ENCODE results near the gene HSFX3.
"Not testable (repeated sequence)": the region's sequence is repeated elsewhere in the genome, so short reads cannot be mapped to it uniquely, and the experiment has no call there.

Gene HSFX3

GRCh38 chrX:149549701-149550100 is at the start of gene HSFX3:
Gene HSFX3, minus strand, starts transcription at chrX:149549924. Its CDS starts 72 bp downstream, at chrX:149549852.
- not testable (repeated sequence) for DNase-seq

GRCh38 chrX:149598603-149599002 is 48.9 kb upstream of the HSFX3 start:
- not testable (repeated sequence) for DNase-seq

GRCh38 chrX:149595943-149596342 is 46.2 kb upstream of the HSFX3 start:
- DNase-seq = not testable (repeated sequence)

- DNase-seq = not testable (repeated sequence)
Measured at GRCh38 chrX:149595214-149595613, 45.5 kb upstream of the HSFX3 start, which contains the start of gene HSFX2. Gene HSFX2, minus strand, starts transcription at chrX:149595314. Its CDS starts 614 bp downstream, at chrX:149594700.

GRCh38 chrX:149590993-149591392 is 41.3 kb upstream of the HSFX3 start:
- DNase-seq = not testable (repeated sequence)

GRCh38 chrX:149587359-149587758 is 37.6 kb upstream of the HSFX3 start, which contains the start of gene MAGEA9B:
Gene MAGEA9B, minus strand, starts transcription at chrX:149587459. Its CDS starts 4,280 bp downstream, at chrX:149583179.
- DNase-seq = not testable (repeated sequence)

GRCh38 chrX:149585631-149586030 is 35.9 kb upstream of the HSFX3 start:
- DNase-seq = not testable (repeated sequence)

- DNase-seq = not testable (repeated sequence)
Measured at GRCh38 chrX:149573456-149573855, 23.7 kb upstream of the HSFX3 start.

GRCh38 chrX:149572743-149573142 is 23.0 kb upstream of the HSFX3 start:
- DNase-seq = no peak

- DNase-seq = no peak
Measured at GRCh38 chrX:149571770-149572169, 22.0 kb upstream of the HSFX3 start.

GRCh38 chrX:149570668-149571067 is 20.9 kb upstream of the HSFX3 start:
- no peak for DNase-seq

- peak; percentile 30 for DNase-seq
Measured at GRCh38 chrX:149569770-149570169, 20.0 kb upstream of the HSFX3 start.

- DNase-seq = no peak
Measured at GRCh38 chrX:149568701-149569296, 19.1 kb upstream of the HSFX3 start.

- no peak for DNase-seq
Measured at GRCh38 chrX:149567621-149568417, 18.1 kb upstream of the HSFX3 start.

GRCh38 chrX:149563359-149563758 is 13.6 kb upstream of the HSFX3 start:
- no peak for DNase-seq

GRCh38 chrX:149555251-149555650 is 5.5 kb upstream of the HSFX3 start:
- not testable (repeated sequence) for DNase-seq

- DNase-seq = not testable (repeated sequence)
Measured at GRCh38 chrX:149551939-149552248, 2.2 kb upstream of the HSFX3 start.

- DNase-seq = not testable (repeated sequence)
Measured at GRCh38 chrX:149551245-149551938, 1.7 kb upstream of the HSFX3 start.

GRCh38 chrX:149550454-149550853 is 730 bp upstream of the HSFX3 start:
- DNase-seq = peak; percentile 10

GRCh38 chrX:149547782-149548181 is 1.9 kb downstream of the HSFX3 start:
- not testable (repeated sequence) for DNase-seq

GRCh38 chrX:149546962-149547361 is 2.8 kb downstream of the HSFX3 start:
- not testable (repeated sequence) for DNase-seq

GRCh38 chrX:149545545-149546543 is 3.9 kb downstream of the HSFX3 start:
- not testable (repeated sequence) for DNase-seq

Data from activated CD4-positive, alpha-beta T cell treated with anti-CD3 and anti-CD28 coated beads, Interleukin-2, amount 50 U/mL, for 16 hours (primary cell).